NCI-H748 (cell line): Measurements from ENCODE around the gene EAF2.
"Not testable (repeated sequence)": the region's sequence is repeated elsewhere in the genome, so short reads cannot be mapped to it uniquely, and the experiment has no call there.

Source experiments
- DNase-seq: peaks from one replicate; lab custom pipeline; 2025; ENCODE audit not compliant: unreplicated experiment; lab: John Stamatoyannopoulos, UW

Gene EAF2

DNA sequence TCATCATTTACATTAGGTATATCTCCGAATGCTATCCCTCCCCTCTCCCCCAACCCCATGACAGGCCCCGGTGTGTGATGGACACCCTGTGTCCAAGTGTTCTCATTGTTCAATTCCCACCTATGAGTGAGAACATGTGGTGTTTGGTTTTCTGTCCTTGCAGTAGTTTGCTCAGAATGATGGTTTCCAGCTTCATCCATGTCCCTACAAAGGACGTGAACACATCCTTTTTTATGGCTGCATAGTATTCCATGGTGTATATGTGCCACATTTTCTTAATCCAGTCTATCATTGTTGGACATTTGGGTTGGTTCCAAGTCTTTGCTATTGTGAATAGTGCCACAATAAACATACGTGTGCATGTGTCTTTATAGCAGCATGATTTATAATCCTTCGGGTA lies 22.8 kb downstream of the EAF2 start:
- DNase-seq, result not testable (repeated sequence)

DNA sequence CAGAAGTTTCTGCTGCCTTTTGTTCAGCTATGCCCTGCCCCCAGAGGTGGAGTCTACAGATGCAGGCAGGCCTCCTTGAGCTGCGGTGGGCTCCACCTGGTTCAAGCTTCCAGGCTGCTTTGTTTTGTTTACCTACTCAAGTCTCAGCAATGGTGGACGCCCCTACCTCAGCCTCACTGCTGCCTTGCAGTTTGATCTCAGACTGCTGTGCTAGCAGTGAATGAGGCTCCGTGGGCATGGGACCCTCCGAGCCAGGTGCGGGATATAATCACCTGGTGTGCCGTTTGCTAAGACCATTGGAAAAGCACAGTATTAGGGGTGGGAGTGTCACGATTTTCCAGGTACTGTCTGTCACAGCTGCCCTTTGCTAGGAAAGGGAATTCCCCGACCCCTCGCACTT lies 28.2 kb downstream of the EAF2 start:
- DNase-seq, result not testable (repeated sequence)

DNA sequence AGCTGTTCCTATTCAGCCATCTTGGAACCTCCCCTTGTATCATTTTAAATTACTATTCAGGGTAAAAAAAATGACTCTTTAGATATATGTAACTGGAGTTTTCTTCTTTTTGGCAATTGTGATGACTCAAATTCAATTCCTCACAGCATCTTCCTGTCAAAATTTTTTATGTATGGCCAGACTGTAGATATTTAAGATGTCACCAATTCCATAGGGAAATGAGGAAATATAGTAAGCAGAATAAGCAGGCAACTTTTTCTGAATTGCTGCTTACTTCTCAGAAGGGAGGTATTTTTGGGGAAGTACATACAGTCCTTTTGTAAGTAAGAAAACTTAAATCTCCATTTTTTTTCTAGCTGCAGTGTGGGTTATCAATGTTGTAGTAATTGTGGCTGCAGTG lies 28.8 kb downstream of the EAF2 start:
- DNase-seq, result no peak

DNA sequence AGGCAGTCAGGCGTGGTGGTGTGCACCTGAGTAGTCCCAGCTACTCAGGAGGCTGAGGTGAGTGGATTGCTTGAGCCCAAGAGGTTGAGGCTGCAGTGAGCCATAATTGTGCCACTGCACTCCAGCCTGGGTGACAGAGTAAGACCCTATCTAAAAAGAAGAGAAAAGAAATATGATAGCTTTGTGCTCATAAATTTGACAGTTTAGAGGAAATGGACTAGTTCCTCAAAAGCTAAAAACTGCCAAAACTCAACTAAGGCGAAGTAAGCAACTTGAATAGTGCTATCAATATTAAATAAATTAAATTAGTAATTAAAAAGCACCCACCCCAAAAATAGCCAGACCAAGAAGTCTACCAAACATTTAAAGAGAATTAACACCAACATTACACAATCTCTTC lies 34.7 kb downstream of the EAF2 start:
- DNase-seq, result no peak

DNA sequence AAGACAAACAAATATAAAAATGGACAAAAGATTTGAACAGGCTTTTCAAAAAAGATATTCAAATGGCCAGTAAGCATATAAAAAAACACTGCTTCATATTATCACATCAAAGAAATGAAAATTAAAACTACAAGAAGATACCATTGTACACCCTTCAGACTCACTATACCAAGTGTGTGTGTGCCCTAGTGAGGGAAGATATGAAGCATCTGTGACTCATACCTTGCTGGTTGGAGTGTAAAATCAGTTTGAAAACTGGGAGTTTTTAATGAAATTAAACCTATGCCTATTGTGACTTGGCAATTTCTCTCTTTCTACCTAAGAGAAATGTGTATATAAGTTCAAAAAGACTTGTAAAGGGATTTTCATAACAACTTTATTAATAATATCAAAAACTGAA lies 35.7 kb downstream of the EAF2 start:
- DNase-seq, result no peak

DNA sequence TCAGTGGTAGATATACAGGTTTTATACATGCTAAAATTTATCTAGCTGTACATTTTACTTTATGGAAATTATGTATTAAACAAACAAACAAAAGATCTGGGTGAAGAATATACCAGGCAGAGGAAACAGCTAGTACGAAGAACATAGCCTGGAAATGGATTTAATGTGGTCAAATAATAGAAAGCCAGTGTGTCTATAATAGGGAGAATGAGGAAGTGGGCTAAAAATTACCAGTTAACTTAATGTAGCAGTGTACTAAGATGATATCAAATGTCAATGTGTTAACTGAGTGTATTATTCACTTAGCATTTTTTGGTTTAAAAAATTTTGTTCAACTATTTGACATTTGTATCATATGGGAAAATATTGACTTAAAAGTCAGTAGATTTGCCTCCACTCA lies 36.4 kb downstream of the EAF2 start:
- DNase-seq, result no peak

DNA sequence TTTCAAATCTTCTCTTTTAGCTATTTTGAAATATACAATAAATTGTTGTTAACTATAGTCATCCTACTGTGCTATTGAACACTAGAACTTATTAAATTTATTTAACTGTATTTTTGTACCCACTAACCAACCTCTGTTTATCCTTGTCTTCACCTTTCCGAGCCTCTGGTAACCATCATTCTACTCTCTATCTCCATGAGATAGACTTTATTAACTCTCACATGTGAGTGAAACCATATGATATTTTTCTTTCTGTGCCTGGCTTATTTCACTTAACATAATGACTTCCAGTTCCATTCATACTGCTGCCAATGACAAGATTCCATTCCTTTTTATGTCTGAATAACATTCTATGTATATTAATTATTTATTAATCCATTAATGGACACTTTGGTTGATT lies 43.4 kb downstream of the EAF2 start:
- DNase-seq, result no peak

DNA sequence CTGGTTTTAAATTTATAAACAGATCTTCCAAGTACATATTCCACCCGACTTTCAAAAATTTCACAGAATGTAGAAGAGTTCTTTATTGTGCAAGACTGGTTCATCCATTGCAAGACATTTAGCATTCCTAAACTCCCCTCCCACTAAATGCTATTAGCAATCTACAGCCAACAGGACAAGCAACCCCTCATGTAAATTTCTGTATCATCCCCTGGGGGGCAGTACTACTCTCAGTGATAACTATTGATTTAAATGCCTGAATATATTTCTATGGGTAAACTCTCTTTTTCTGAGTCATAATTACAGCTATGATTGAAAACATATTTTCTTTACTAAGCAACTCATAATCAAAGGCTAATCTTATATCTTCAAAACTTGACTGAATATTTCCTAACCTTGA lies 48.5 kb downstream of the EAF2 start:
- DNase-seq, result peak; percentile 27

DNA sequence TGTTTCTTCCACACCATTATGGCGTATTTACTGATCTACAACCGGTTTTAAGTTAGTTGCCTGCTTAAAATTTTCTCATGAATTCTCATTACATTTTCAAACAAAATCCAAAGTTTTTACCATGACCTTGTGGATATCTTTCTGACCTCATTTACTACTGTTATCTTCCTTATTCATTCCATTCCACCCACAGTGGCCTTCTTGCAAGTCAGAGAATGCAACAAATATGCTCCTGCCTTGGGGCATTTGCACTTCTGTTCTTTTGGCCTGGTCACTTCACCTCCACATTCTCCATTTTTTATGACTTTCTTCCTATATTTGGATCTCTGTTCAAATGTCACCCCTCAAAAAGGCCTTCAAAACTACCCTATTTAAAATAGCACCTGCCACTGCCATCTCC lies 50.4 kb downstream of the EAF2 start:
- no peak for DNase-seq

DNA sequence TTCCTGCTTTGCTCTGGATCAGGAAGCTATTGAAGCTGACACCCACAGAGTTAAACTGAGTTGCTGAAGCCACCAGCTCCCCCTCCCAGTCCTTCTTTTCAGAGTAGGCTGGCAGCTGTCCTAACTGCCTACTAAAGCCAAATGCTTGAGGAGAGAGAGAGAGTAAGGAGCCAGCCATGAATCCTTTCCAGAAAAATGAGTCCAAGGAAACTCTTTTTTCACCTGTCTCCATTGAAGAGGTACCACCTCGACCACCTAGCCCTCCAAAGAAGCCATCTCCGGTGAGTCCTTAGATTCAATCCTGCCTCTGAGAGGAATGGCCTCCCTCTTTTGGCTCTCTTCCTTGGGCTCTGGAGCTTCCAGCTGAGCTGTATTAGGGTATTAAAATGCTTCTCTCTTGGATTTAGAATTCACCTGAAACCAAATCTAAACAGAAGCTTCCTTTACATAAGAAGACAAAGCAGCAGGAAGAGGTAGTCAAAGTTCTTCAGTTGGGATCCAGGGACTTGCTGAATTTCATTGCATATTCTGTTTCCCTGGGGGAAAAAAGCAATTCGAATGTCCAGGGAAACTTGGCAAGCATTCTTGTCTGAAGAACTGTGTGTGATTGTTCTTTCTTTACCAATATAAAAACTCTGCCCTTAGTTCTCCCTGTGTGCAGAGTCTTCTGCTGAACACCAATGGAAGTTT lies 59.4 kb downstream of the EAF2 start, which contains the start of gene SLC15A2:
TSS of gene SLC15A2 (plus strand) at position 101 of the 690 bp plus-strand sequence. CDS start at position 177, 76 bp downstream.
- no peak for DNase-seq

DNA sequence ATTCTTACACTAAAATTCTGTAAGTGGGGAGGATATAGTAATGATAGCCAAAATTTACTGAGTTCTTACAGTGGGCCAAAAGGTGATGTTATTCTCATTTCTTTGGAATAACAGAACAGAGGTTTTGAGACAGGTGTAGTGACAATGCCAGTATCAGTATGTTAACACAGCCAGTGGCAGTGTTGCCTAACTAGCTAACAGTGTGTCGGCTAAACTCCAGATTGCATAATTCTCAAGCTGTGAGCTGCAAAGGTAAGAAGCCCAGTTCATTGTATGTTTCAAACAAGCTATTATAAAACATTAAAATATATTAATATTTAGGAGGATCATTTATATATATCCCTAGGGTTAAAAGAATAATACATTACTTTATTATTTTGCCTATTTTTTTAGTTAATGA lies 60.1 kb downstream of the EAF2 start:
- no peak for DNase-seq

DNA sequence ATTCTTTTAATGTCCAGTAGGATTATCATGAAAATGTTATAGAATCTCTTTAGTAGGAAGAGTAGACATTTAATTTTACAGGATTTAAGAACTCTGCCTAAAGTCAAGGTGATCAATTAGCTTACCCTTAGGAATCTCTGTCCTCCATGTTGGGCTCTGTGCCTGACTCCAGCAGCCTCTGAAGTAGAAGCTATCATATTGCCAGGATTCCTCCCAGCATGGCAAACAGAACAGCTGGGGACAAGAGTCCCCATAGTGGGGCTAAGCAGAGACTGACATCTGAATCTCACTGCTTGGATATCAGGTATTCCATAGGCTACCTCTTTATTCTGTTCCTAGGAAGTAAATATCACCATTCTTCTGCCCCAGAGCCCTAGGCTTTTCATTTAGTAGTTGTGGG lies 60.7 kb downstream of the EAF2 start:
- no peak for DNase-seq

DNA sequence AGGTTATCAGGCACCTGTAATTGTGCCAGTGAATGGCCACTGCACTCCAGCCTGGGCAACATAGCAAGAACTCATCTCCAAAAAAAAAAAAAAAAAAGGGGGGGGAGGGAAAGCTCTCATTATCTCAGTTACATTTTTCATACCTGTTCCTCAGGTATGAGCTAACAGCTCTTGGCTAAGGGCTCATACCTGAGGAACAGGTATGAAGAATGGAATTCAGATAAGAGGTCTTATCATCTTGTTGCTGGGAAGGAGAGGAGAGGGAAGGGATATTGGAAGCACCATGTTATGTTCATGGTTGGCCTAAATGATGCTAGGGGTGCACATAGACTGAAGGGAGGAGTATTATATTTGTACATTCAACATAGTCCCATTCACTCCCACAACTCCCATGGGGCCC lies 61.8 kb downstream of the EAF2 start:
- DNase-seq, result no peak

DNA sequence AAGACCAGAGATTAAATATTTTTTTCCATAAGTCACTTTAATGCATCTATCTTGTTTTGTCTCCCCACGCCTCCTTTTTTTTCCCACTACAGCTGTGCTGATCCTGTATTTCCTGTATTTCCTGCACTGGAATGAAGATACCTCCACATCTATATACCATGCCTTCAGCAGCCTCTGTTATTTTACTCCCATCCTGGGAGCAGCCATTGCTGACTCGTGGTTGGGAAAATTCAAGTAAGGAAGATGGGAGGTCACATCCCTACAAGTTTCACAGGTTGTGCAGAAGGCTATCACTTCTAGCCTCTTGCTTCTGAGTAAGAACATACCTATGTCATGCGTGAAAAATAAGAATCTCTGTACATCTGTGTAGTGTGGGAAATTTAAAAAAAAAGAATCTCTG lies 62.3 kb downstream of the EAF2 start:
- no peak for DNase-seq

DNA sequence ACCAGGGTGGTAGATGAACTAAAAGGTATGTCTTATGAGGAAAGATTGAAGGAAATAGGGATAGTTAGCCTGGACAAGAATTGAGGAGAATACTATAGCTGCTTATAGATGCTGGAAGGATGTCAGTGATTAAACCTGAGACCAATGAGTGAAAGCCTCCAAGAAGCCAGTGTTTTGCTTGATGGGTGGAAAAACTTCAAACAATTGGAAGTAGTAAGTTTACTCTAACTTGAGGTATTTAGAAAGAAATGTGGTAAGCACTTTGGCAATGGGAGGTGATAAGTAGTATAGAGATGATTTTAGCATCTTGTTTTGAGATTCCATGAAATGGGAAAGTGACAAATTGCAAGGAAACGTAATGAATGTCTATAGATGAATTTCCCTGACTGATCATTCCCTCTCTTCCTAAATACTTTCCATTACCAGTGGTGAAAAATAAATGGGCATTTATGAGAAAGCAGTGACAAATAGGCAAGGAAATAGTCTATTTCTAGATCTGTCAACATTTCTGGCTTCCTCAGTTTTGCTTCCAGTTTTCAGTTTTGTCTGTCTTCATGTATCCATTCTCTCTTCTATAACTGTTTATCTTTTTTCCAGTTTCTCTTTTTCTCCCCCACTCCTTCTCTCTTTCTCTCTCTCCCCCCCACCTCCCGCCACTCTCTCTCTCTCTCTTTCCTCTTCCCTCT lies 78.4 kb downstream of the EAF2 start:
- DNase-seq, result no peak

DNA sequence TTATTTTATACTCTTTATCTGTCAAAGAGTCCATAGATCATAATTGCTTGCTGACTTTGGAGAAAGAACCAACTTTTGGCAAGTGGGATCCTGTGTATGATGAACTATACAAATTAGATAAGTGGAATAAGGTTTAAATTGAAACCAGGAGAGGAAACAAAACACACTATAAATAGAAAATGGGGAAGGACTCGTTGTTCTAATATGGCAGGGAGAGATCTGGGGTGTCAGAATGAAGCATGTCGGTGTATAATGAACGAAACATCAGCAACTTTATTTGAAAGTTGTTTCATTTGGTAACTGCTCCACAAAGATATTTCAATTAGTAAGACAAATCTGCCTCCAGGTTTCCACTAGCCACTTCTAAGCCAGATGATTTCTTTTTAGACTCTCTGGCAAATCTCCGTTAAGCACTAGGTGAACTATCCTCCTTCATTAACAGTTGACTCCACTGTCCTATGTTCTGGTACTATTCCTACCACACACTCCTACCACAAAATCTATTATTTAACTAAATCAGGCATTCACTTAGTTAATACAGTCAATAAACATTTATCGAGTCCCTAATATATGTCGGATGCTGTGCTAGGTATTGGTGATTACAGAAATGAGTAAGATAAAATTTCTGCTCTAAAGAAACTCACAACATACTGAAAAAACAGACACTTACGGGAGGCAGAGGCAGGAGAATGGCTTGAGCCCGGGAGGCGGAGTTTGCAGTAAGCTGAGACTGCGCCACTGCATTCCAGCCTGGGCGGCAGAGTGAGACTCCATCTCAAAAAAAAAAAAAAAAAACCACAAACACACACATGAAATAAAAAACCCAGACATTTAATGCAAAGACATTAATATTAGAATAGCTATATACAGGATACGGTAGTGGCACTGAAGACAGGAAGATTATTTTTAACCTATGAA lies 79.3 kb downstream of the EAF2 start:
- no peak for DNase-seq

DNA sequence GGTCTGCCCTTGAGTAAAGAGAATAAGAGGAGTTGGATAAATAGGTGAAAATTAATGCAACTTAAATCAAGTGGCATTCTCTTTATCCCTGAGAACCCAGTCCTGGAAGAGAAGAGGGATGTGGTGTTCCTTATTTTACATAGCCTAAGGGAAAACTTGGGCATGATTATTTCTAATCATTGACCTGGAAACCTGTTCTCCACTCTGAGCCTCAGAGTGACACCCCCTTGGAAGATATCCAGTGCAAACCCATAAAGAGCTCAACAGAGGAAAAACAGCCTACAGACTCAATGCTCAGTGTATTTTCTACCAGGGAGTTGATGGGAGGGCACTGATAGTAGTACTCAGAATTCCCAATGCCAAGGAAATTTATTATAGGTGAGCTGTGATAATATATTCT lies 81.2 kb downstream of the EAF2 start:
- DNase-seq, result no peak

DNA sequence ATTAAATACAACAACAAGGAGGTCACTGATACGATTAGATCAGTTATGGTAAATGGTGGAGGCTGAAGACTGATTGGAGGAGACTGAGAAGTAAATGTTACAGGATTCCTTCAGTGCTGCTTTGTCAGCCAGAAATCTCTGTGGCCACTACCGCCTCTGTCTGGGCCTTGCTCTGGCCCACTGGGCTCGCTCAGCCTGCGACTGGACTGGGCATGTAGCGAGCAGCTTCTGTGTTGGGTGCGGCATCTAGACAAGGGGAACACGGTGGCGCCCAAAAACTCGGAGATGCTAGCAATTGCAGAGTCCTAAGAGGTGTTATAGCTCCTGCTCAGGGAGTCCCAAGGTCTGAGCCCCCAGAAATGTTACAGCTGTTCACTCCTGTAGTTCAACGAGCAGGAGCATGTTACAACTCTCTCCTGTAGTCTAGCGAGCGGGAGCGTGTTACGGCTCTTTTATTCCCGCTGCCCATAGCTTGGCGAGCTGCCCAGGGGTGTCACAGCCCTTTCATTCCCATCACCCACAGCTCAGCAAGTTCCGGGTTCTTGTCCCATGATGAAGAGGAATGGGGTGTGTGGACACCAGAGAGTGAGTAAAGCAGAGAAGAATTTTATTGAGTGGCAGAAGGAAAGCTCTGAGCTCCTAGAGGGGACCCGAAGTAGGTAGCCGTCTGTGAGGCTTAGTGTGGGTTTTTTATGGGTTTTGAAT lies 83.9 kb downstream of the EAF2 start:
- no peak for DNase-seq

DNA sequence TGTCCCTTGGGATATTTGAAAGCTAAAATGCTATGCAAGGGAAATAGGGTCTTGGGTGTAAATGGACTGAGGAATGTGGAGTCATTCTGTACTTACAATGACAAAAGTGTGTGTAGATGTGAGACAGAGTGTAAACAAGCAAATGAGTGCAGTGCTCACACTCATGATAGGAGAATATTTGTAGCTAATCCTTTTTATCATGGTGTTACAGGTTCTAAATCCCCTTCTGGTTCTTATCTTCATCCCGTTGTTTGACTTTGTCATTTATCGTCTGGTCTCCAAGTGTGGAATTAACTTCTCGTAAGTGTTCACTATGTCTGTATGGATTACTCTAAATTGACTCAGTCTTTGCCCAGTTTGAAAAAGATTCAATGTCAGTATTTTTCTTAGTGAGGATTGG lies 89.7 kb downstream of the EAF2 start:
- DNase-seq, result no peak

DNA sequence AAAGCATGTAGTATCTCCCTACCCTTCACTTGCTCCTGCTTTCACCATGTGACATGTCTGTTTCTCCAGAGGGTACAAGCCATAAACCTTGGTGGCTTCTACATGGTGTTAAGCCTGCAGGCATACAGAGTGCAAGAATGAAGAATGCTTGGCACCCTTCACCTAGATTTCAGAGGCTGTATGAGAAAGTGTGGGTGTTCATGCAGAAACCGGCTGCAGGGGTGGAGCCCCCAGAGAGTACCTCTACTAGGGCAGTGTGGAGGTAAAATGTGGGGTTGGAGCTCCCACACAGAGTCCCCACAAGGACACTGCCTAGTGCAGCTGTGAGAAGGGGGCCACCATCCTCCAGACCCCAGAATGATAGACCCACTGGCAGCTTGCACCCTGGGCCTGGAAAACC lies 91.4 kb downstream of the EAF2 start:
- DNase-seq, result no peak
